ENCODE results near the gene SLC35B2.

DNA sequence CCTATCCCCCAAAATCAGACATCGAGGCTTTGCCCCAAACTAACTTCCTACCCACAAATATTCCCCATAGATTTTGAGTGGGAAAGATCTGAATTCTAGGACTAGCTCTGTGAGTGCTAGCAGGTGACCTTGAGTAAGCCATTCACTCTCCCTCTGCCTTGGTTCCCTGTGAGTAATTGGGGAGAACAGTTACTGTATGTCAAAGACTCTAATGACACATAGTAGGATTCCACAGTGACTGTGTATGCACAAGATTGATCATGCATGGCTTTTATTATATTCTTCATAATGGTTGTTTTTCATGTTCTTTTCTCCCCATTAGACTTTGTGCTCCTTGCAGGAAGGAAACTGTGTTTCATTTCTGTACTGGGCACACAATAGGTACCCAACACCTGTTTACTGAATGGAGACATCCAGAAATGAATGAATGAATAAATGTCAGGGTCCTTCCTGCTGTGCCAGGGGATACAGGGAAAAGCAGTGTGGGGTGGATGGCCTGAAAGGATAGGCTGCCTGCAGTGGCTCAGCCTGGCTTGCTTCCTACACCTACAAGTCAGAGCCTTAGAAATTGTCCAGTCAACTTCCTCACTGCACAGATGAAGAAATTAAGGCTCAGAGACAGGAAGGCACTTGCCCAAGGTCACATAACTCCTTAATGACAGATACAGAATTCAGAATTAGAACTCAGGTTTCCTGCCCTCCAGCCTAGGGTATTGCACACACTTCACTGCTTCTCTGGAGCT, 12.0 kb upstream of the SLC35B2 start:
- TF ChIP-seq EP300 (IDR thresholded peaks at IDR 0.05) (no peak), CTCF (IDR thresholded peaks at IDR 0.05) (no peak), POLR2AphosphoS5 (IDR thresholded peaks at IDR 0.05) (no peak)
